ENCODE measurements around the gene HYOU1. TPM values are rescaled to one million over a fixed set of nuclear protein-coding genes. Genes with fewer than 3 reads are reported as not detected.

Gene HYOU1
- total RNA-seq, 1 experiment from 2014 or later, result 228 TPM

GRCh38 chr11:119027561-119028345 lies 29.3 kb downstream of the HYOU1 start:
- Histone ChIP-seq H3K79me1 (ENCODE audit: insufficient read depth, low read depth, low read length, poor library complexity, severe bottlenecking) (peaks cover 3% of the 10 kb centered on the region), H2AK5ac (ENCODE audit: insufficient read length, low read length) (no peak overlapping the region), H4K8ac (replicated peaks; ENCODE audit: insufficient read length, low read depth, low read length) (no peak overlapping the region), H3K9ac (ENCODE audit: extremely low read depth, insufficient read length, low read length) (no peak overlapping the region), H3K23ac (ENCODE audit: insufficient read length, low read depth, low read length) (no peak overlapping the region), H3K4me1 (ENCODE audit: insufficient read depth, low read length) (peaks cover 8% of the 10 kb centered on the region; the same call in 1 of the 2 replicates), H4K20me1 (ENCODE audit: control insufficient read depth, insufficient read depth, insufficient read length) (no peaks in the 10 kb centered on the region), H3K4me2 (ENCODE audit: insufficient read depth, insufficient read length, low read length) (no peak overlapping the region), H3K23me2 (ENCODE audit: insufficient read length, low read depth, low read length, poor library complexity, severe bottlenecking) (peaks cover 14% of the 10 kb centered on the region), H2AFZ (ENCODE audit: low read length) (no peak overlapping the region), H3K18ac (ENCODE audit: insufficient read length, low read depth, low read length) (no peak overlapping the region), H2BK15ac (ENCODE audit: low read depth, low read length) (no peak overlapping the region), H4K91ac (ENCODE audit: insufficient read length, low read depth, low read length) (no peak overlapping the region), H3K4ac (ENCODE audit: low read depth, low read length) (no peak overlapping the region), H3K79me2 (ENCODE audit: insufficient read depth, low read length) (no peaks in the 10 kb centered on the region), H3K9me3 (ENCODE audit: control insufficient read depth, low read depth, low read length) (no peaks in the 10 kb centered on the region), H3K14ac (ENCODE audit: insufficient read depth, low read length) (no peak overlapping the region), H3K27ac (ENCODE audit: insufficient read length, low read depth, low read length) (no peak overlapping the region), H2BK12ac (ENCODE audit: insufficient read length, low read depth, low read length) (no peak overlapping the region), H4K5ac (ENCODE audit: insufficient read length, low read depth, low read length) (no peak overlapping the region), H3K27me3 (ENCODE audit: insufficient read depth, low read length) (no peaks in the 10 kb centered on the region), H3T11ph (ENCODE audit: low read length) (no peak overlapping the region), H2BK120ac (ENCODE audit: low read depth, low read length, poor library complexity, severe bottlenecking) (no peak overlapping the region), H2BK5ac (ENCODE audit: insufficient read length, low read length) (no peak overlapping the region), H3K56ac (ENCODE audit: insufficient read length, low read depth, low read length) (no peak overlapping the region), H2BK20ac (ENCODE audit: low read depth, low read length, poor library complexity, severe bottlenecking) (no peak overlapping the region)
- no peak for DNase-seq
- peaks cover 22 to 24% of the 10 kb centered on the region in 2 experiments for H3K4me1 Mint-ChIP-seq
- H3K9me3 Mint-ChIP-seq, result no peaks in the 10 kb centered on the region
- peaks cover 28 to 60% (median 56%) of the 10 kb centered on the region in 3 experiments for H3K36me3 Mint-ChIP-seq (ENCODE audit: insufficient read depth in 1 of 3, low read depth in 3 of 3)
- peak overlapping the region; percentile 31 to 57 (median 44); a peak in 1 of 7 replicates for H3K27ac Mint-ChIP-seq
- WGBS (ENCODE audit: extremely low coverage, insufficient read length, low lambda C conversion rate), result no CpG with 5 or more reads among the region's 9 CpGs
- TF ChIP-seq, protein P1, sequence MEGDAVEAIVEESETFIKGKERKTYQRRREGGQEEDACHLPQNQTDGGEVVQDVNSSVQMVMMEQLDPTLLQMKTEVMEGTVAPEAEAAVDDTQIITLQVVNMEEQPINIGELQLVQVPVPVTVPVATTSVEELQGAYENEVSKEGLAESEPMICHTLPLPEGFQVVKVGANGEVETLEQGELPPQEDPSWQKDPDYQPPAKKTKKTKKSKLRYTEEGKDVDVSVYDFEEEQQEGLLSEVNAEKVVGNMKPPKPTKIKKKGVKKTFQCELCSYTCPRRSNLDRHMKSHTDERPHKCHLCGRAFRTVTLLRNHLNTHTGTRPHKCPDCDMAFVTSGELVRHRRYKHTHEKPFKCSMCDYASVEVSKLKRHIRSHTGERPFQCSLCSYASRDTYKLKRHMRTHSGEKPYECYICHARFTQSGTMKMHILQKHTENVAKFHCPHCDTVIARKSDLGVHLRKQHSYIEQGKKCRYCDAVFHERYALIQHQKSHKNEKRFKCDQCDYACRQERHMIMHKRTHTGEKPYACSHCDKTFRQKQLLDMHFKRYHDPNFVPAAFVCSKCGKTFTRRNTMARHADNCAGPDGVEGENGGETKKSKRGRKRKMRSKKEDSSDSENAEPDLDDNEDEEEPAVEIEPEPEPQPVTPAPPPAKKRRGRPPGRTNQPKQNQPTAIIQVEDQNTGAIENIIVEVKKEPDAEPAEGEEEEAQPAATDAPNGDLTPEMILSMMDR (conservative IDR thresholded peaks at IDR 0.05), result no peak
- no peaks in the 10 kb centered on the region; the same call in 1 of the 2 replicates for H3K27me3 Mint-ChIP-seq (ENCODE audit: low read depth)
- H3K4me3 Mint-ChIP-seq, result 0 out of 5 replicates have a peak overlapping the region, but pooled peaks of 1 of the 2 experiments have one; percentile 42

All from H9 (cell line).